GM19397 (cell line): ENCODE measurements around the gene FAM120B.

Experiments used
- ATAC-seq: cut with Tn5 transposase; IDR thresholded peaks from one replicate; pipeline ENCODE4 v1.9.1; 2021; ENCODE audit warnings: mild to moderate bottlenecking, moderate library complexity; ENCODE audit not compliant: unreplicated experiment

Gene FAM120B

GRCh38 chr6:170270984-170271593 is 35.5 kb upstream of the FAM120B start:
- ATAC-seq: no peak

DNA sequence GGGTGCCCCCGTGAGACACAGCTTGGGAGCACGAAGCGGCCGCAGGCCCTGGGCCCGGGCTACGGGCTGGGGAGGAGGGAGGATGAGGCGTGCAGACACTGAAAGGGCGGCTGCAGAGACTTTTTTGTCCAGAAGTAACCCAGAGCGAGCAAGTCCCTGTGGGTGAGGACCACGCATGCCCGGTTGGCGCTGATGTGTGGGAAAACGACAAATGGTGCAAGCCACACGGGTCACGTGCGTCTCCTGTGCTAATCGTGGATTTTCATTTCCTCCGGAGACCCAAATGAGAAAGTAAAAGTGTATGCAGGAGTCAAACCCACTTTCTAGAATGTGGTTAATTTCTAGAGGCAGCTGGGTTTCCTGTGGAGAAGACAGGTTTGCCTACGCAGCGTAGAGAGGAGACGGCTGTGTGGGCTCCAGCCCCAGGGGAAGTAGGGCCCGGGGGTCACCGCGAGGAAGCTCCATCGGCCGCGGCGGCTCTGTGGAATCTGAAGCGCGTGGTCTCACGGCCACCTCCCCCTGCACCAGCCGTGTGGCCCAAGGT is 34.7 kb upstream of the FAM120B start:
- ATAC-seq: peak; percentile 89

DNA sequence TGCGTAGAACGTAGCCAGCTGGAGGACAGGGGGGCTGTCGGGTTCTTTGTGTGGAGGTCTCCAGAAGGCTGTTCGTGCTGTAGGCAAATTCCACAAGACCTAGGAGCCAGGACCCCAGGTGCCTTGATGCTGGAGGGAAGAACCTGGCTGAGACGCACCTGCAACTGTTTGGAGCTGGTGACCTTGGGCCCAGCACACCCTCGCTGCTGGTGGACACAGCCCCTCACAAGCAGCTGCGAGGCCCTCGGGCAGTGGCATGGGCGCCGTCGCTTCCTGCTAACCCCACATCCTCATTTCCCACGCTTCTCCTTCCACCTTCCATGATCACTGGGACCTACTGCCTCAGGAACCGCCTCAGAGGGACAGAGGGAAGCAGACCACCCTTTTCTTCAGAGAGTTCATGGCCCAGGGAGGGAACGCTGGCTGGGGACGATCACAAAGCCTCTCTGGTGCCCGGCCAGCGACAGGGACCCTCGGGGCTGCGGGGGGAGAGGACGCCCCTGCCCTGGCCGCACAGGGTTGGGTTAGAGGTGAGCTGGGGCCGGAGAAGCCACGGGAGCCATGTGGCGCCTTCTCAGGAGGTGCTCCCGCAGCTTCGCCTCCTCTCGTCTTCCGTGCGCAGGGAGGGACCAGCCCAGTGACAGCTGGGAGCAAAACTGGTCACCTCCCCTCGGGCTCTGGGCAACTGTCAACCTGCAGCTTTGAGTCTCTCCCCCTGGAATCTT is 34.1 kb upstream of the FAM120B start:
- ATAC-seq: no peak

DNA sequence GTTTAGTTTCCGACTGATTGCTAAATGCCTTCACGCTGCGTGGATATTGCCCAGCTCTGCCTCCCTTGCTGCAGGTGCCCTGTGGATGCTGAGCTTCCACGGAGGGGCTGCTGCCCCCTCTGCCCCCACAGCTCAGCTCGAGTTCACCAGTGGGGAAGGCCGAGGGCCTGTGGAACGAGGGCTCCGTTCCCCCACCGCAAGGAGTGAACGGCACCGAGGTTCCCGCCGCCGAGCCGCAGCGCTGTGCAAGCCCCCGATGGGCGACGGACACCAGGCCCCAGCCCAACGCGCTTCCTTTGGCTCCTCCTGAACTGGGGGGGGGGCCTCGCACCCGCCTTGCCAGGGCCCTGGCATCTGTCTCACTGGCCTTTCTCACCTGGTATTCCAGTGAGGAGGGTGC is 33.4 kb upstream of the FAM120B start:
- ATAC-seq: no peak

DNA sequence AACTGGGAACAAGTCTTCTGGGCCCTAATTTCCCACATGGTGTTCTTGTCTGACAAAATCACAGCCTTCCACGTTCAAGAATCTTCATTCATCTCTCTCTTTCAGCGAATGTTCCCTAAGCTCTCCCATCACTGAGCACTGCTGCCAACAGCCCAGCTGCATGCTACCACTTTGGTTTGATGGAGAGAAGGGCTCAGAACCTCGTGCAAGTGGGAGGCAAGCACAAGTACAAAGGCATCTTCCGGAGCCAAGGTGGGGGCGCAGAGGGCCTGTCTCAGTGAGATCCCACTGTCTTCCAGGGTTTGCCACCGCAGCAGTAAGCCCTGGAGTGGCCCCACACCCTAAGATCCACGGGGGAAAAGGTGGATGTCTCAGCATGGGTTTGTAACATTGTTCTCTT is 32.9 kb upstream of the FAM120B start:
- ATAC-seq: no peak

- ATAC-seq: no peak
Observed at GRCh38 chr6:170274713-170275560, 31.6 kb upstream of the FAM120B start.

GRCh38 chr6:170276369-170277057 is 30.0 kb upstream of the FAM120B start:
- no peak for ATAC-seq

- ATAC-seq: no peak
Observed at GRCh38 chr6:170277893-170278742, 28.4 kb upstream of the FAM120B start.

DNA sequence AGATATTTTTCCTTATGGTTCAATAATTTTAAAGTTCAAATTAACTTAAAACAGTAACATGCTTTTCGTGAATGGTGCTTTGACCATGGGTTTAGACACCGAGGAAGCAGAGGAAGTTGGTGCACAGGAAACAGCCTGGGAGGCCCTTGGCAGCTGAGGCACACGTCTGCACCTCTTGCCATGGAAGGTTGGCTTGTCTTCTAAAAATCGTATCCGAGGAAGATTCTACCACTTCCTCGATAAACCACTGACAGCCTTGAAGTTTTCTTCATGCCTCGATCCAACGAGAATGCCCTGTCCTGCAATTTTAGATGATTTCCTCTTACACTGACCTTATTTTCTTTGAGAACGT is 27.8 kb upstream of the FAM120B start:
- ATAC-seq: no peak

DNA sequence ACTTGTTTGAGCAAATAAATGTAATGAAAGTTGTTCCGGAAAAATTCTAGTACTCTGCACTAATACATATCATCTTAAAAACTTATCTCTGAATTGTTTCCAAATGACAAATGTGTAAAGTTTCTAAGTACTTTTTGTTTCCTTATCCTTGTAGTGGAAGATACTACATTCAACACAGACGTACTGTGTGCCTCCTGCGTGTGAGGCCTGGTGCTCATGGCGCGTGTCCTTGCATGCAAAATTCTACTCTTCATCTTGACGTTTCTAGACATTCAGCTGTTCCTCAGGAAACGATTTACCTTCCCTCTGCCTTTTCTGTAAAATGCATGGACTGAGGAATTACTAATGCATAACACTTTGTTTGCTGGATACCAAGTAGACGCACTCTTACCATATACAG is 27.1 kb upstream of the FAM120B start:
- ATAC-seq: no peak

DNA sequence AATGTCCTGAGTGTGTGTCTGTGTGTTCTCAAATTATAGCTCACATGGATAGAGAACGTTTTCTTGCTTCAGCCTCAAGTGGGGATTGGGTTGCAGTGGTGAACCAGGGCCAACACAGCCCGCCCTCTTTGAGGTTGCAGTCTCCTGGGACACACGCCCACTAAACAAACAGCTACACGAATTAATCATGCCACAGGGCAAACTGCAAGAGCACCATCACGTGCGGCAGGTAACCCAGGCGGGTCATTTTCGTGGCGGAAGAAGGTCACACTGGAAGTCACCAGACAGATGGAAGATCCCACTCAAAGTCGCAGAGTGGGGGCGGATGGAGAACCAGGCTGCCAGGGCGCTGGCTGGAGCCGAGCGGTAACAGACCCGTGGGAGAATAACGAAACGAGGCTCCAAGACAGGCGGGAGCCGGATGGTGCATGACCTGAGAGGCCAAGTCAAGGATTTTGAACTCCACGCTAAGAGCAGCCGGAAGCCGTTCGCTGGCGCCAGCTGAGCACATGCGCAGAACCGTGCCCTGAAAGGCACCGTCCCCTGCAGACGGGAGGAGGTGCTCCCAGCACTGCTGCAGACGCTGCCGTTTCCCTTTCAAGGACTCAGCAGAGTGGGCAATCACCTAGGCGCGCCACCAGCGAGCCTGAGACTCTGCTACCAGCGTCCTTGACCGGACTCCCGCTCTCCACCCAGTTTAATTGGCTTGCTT is 26.4 kb upstream of the FAM120B start:
- ATAC-seq: no peak

DNA sequence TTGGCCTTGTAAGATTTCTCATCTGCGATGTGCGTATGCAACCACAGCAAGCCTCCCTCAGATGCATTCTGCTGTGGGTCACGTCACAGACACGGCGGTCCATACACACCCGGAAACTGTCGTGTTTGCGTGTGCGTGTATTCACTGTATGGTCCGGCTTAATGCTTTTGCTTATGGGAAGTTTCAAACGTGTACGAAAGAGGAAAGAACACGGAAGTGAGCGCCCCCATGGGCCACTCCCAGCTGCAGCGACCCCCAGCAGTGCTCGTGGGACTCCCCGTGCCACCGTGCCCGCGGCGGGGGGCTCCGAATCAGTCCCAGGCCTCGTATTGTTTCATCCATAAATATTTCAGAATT is 25.9 kb upstream of the FAM120B start:
- no peak for ATAC-seq

DNA sequence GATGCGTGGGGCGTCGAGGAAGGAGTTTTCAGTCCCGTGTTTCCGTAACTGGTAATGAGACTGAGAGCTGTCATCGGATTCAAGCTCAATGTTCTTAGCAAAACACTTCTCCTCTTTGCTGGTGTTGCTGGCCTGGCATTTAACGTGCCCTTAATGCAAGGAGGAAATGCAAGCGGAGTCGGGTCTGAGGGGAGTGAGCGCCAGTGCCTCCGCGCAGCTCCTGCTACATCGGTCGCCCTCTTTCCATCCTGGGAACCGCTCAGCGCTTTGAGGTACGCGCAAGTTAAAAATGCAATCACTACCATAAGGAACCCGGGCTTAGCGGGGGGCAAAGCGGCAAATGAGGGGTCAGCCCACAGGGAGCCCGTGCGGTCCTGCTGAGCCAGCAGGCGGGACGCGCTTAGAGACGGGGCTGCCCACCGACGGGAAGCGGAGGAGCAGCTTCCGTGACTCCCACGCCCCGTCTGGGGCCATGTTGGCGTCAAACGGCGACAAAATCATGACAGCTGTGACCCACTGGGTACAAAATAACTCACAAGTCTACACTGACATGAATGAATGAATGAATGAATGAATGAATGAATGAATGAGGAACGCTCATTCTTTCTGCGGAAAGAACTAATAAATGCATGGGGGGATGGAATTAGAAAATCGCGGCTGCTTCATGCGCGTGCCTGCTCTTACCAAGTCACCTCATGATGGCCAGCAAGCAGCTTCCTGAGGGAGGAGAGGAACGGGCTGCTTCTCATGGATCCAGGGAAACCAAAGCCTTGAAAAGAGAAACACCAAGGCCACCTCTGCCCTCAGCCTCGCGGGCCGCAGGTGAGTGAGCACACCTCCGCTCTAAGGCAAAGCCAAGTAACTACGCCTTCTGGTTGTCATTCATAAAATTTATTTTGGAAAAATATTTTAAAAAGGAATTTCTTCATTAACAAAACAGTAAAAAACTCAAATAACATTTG is 24.9 kb upstream of the FAM120B start:
- no peak for ATAC-seq

GRCh38 chr6:170282512-170283158 is 23.9 kb upstream of the FAM120B start:
- ATAC-seq: no peak

- ATAC-seq: no peak
Observed at GRCh38 chr6:170283212-170284081, 23.1 kb upstream of the FAM120B start.

DNA sequence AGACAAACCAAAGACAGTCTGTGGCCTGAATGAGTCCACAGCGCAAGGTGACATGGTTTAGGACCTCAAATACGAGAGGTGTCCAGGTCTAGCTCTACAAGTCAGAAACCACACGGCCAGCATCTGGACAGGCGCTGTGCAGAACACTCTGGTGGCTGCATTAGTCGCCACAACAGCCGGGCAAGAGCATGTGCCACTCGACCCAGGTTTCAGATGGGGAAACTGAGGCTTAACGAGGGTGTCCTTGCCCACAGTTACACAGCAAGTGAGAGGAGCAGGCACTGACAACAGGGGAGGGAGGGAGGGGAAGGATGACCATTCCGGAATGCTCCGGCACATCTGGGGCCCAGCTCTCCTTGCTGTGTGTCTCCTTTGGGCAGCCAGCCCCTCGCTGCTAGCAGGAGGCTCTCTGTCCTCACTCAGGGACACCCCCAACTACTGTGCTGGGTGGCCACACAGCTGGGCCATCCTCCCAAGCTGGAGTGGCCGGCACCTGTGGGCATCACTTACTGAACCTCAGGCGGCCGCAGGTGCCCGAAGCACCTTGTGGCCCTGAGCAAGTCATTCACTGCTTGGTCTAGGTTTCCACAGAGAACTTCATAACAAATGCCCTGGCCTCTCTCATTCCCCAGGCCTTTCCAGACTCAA is 22.3 kb upstream of the FAM120B start:
- ATAC-seq: no peak
